MM.1S (cell line): ENCODE results near the gene HYAL3.

Experiments used
- CTCF ChIP-seq: fragments of 300-600 bp; sonication (generic); IDR thresholded peaks from 2 replicates; pipeline ENCODE4 v1.5.1; 2016; ENCODE audit warnings: antibody characterized with exemption, low read length, mixed read lengths
- EZH2 ChIP-seq: fragments of 300-600 bp; sonication (generic); optimal IDR thresholded peaks from 2 replicates; pipeline ENCODE3; 2017; ENCODE audit warnings: low read depth, mild to moderate bottlenecking, antibody characterized with exemption, low read length, mixed read lengths
- EZH2phosphoT487 ChIP-seq: fragments of 300-600 bp; sonication (generic); IDR thresholded peaks from 2 replicates; pipeline ENCODE4 v1.6.1; 2018; ENCODE audit warnings: antibody characterized with exemption, low read length

- no peak for TF ChIP-seq CTCF
- TF ChIP-seq EZH2 = no peak
- no peak for TF ChIP-seq EZH2phosphoT487
These were observed 10.1 kb downstream of the HYAL3 start for GRCh38 chr3:50289130-50289529.
